K562 (cell line): ENCODE data around the gene NUTF2. TPM values are rescaled to one million over a fixed set of nuclear protein-coding genes. Genes with fewer than 3 reads are reported as not detected.

Source experiments
- BRCA1 ChIP-seq, 2 experiments: fragments of 450-650 bp in 1 of 2; sonication (generic) in 1 of 2; formaldehyde crosslinking in 1 of 2; IDR thresholded peaks; 2 replicates each; pipeline versions ENCODE4 v1.5.0 to v1.6.1; 2017 to 2020; ENCODE audit warnings: mild to moderate bottlenecking in 1 of 2, missing genetic modification reagents in 1 of 2
- CEBPG ChIP-seq, 3 experiments: fragments of 200-800 bp in 1 of 3; sonication (Bioruptor generic) in 1 of 3; sonication (generic) in 1 of 3; formaldehyde crosslinking in 1 of 3; IDR thresholded peaks in 2 of 3; conservative IDR thresholded peaks in 1 of 3; 2 replicates each; pipeline versions ENCODE4 v1.6.1 to v1.8.0; 2016 to 2022; ENCODE audit warnings: missing compliant biosample characterization in 2 of 3, missing genetic modification characterization in 2 of 3, mild to moderate bottlenecking in 1 of 3, missing genetic modification reagents in 1 of 3
- CREM ChIP-seq: IDR thresholded peaks from 2 replicates; pipeline ENCODE4 v1.6.1; 2014; ENCODE audit warnings: antibody characterized with exemption, low read depth
- ILF3 ChIP-seq: fragments of 450-650 bp; IDR thresholded peaks from 2 replicates; pipeline ENCODE4 v1.6.1; 2018; ENCODE audit warnings: antibody characterized with exemption, mild to moderate bottlenecking, moderate library complexity, borderline replicate concordance
- KAT8 ChIP-seq: fragments of 450-650 bp; IDR thresholded peaks from 2 replicates; pipeline ENCODE4 v1.6.1; 2016; ENCODE audit warnings: low read depth, mild to moderate bottlenecking
- PRMT5 ChIP-seq: sonication (generic); formaldehyde crosslinking; IDR thresholded peaks from 2 replicates; pipeline ENCODE4 v1.5.0; 2020; ENCODE audit warnings: missing genetic modification reagents
- ZNF133 ChIP-seq: fragments of 250-450 bp; sonication (Bioruptor Pico); IDR thresholded peaks from 2 replicates; pipeline ENCODE4 v1.4.0; 2020; ENCODE audit warnings: mild to moderate bottlenecking
- polyA plus RNA-seq, 8 experiments: library from polyadenylated mRNA; depleted of rRNA in 4 of 8; stranded (reverse) in 5 of 8; unstranded in 3 of 8; fragments of >200 nt; fragmentation: Nextera tagmentation in 2 of 8; fragmentation: Illumina TruSeq in 1 of 8; extraction: Ambion mirVana in 2 of 8; extraction: Trizol in 1 of 8; gene quantifications; 2 replicates each; pipeline versions ENCODE4 v1.2.1 to v1.2.3, GENCODE V29; 2011 to 2014; ENCODE audit warnings: inconsistent platforms in 1 of 8, missing spikeins in 1 of 8
- total RNA-seq, 7 experiments: library from RNA; depleted of rRNA in 6 of 7; stranded (reverse); fragments of >200 nt in 6 of 7; fragmentation: Illumina TruSeq in 2 of 7; extraction: Trizol in 2 of 7; gene quantifications; 2 replicates each; pipeline versions ENCODE4 v1.2.1 to v1.2.3, GENCODE V29; 2011 to 2021; ENCODE audit warnings: low replicate concordance in 1 of 7
- TF ChIP-seq, protein P1 (sequence below), 2 experiments: fragments of 200-800 bp in 1 of 2; sonication (Bioruptor generic) in 1 of 2; sonication (generic) in 1 of 2; formaldehyde crosslinking in 1 of 2; IDR thresholded peaks in 1 of 2; conservative IDR thresholded peaks in 1 of 2; 2 replicates each; pipeline versions ENCODE4 v1.5.0 to v1.6.1; 2016 to 2020; ENCODE audit warnings: missing compliant biosample characterization in 1 of 2, missing genetic modification characterization in 1 of 2, missing genetic modification reagents in 1 of 2
- TF ChIP-seq, protein P2 (sequence below): fragments of 450-650 bp; IDR thresholded peaks from 2 replicates; pipeline ENCODE4 v1.6.1; 2016; ENCODE audit warnings: mild to moderate bottlenecking
- TF ChIP-seq, protein P3 (sequence below), 2 experiments: fragments of 450-650 bp; IDR thresholded peaks; 2 replicates each; pipeline ENCODE4 v1.6.1; 2018; ENCODE audit warnings: mild to moderate bottlenecking in 2 of 2, low read depth in 1 of 2; ENCODE audit not compliant: partially characterized antibody in 2 of 2
- TF ChIP-seq, protein P4 (sequence below): sonication (generic); formaldehyde crosslinking; IDR thresholded peaks from 2 replicates; pipeline ENCODE4 v1.8.1; 2023; ENCODE audit warnings: mild to moderate bottlenecking, missing genetic modification reagents
- TF ChIP-seq, protein P5 (sequence below): sonication (generic); formaldehyde crosslinking; IDR thresholded peaks from 2 replicates; pipeline ENCODE4 v1.8.0; 2022; ENCODE audit warnings: missing genetic modification reagents, mild to moderate bottlenecking, borderline replicate concordance

The NUTF2 gene
- total and polyA plus RNA-seq, 9 of the 15 experiments (the other 6 are each of a cell fraction or from before 2014, with no cell fraction given): 106 to 248 (median 147) TPM

DNA sequence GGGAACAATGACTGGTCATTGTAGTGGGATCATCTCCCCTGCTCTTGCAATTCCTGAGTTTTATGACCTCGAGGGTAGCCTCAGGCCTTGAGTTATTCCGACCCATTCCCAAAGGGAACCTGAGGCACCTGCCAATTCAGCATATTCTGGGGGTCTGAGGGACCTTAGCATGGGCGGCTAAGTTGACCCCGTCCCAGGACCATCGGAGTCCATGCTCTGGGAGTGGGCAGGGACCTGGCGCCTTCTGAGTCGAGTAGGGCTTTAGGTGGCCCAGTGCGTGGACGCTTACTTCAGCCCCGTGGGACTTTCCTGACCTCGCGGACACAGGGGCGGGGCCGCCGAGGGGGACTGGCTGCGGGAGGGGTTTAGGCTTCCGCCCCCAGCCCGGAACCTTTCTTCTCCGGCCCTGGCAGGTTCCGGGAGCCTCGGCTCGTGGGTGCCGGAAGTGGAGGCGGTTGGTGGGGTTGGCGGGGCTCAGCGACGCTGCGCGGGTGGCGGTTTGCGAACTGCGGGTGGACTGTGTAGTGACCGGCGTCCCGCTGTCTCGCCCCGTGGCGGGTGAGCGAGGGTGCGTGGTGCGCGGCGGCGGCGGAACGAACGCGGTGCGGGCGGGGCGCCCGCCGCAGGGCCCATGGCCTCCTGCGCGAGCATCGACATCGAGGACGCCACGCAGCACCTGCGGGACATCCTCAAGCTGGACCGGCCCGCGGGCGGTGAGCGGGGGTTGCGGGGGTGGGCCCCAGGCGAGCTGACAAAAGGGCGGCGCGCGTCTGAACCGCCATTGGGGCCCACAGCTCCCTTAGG lies 26.1 kb downstream of the NUTF2 start, which contains the start of gene EDC4 (continued):
- TF ChIP-seq, protein P1, sequence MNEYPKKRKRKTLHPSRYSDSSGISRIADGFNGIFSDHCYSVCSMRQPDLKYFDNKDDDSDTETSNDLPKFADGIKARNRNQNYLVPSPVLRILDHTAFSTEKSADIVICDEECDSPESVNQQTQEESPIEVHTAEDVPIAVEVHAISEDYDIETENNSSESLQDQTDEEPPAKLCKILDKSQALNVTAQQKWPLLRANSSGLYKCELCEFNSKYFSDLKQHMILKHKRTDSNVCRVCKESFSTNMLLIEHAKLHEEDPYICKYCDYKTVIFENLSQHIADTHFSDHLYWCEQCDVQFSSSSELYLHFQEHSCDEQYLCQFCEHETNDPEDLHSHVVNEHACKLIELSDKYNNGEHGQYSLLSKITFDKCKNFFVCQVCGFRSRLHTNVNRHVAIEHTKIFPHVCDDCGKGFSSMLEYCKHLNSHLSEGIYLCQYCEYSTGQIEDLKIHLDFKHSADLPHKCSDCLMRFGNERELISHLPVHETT (CRISPR knock-in tag; conservative IDR thresholded peaks at IDR 0.05 in 1 of 2, IDR thresholded peaks at IDR 0.05 in 1 of 2): peak; percentile 46 to 72; a peak in 1 of 4 replicates
- TF ChIP-seq CEBPG (CRISPR knock-in tag; IDR thresholded peaks at IDR 0.05): peak; percentile 41; the same call in 1 of the 2 replicates
- no peak for TF ChIP-seq CEBPG (tag; conservative IDR thresholded peaks at IDR 0.05 in 1 of 2, IDR thresholded peaks at IDR 0.05 in 1 of 2)
- no peak for TF ChIP-seq ZNF133 (CRISPR knock-in tag)
- TF ChIP-seq, protein P2, sequence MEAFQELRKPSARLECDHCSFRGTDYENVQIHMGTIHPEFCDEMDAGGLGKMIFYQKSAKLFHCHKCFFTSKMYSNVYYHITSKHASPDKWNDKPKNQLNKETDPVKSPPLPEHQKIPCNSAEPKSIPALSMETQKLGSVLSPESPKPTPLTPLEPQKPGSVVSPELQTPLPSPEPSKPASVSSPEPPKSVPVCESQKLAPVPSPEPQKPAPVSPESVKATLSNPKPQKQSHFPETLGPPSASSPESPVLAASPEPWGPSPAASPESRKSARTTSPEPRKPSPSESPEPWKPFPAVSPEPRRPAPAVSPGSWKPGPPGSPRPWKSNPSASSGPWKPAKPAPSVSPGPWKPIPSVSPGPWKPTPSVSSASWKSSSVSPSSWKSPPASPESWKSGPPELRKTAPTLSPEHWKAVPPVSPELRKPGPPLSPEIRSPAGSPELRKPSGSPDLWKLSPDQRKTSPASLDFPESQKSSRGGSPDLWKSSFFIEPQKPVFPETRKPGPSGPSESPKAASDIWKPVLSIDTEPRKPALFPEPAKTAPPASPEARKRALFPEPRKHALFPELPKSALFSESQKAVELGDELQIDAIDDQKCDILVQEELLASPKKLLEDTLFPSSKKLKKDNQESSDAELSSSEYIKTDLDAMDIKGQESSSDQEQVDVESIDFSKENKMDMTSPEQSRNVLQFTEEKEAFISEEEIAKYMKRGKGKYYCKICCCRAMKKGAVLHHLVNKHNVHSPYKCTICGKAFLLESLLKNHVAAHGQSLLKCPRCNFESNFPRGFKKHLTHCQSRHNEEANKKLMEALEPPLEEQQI: no peak
- TF ChIP-seq BRCA1 (IDR thresholded peaks at IDR 0.05): no peak
- TF ChIP-seq BRCA1 (CRISPR knock-in tag; IDR thresholded peaks at IDR 0.05): 0 out of 2 replicates have a peak, but pooled peaks have one; percentile 96
- no peak for TF ChIP-seq PRMT5 (CRISPR knock-in tag)
- TF ChIP-seq, protein P3, sequence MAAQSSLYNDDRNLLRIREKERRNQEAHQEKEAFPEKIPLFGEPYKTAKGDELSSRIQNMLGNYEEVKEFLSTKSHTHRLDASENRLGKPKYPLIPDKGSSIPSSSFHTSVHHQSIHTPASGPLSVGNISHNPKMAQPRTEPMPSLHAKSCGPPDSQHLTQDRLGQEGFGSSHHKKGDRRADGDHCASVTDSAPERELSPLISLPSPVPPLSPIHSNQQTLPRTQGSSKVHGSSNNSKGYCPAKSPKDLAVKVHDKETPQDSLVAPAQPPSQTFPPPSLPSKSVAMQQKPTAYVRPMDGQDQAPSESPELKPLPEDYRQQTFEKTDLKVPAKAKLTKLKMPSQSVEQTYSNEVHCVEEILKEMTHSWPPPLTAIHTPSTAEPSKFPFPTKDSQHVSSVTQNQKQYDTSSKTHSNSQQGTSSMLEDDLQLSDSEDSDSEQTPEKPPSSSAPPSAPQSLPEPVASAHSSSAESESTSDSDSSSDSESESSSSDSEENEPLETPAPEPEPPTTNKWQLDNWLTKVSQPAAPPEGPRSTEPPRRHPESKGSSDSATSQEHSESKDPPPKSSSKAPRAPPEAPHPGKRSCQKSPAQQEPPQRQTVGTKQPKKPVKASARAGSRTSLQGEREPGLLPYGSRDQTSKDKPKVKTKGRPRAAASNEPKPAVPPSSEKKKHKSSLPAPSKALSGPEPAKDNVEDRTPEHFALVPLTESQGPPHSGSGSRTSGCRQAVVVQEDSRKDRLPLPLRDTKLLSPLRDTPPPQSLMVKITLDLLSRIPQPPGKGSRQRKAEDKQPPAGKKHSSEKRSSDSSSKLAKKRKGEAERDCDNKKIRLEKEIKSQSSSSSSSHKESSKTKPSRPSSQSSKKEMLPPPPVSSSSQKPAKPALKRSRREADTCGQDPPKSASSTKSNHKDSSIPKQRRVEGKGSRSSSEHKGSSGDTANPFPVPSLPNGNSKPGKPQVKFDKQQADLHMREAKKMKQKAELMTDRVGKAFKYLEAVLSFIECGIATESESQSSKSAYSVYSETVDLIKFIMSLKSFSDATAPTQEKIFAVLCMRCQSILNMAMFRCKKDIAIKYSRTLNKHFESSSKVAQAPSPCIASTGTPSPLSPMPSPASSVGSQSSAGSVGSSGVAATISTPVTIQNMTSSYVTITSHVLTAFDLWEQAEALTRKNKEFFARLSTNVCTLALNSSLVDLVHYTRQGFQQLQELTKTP (IDR thresholded peaks at IDR 0.05; ENCODE audit: low read depth in 1 of 2, partially characterized antibody in 2 of 2): no peak
- peak; percentile 52; the same call in 1 of the 2 replicates for TF ChIP-seq ILF3
- TF ChIP-seq, protein P4, sequence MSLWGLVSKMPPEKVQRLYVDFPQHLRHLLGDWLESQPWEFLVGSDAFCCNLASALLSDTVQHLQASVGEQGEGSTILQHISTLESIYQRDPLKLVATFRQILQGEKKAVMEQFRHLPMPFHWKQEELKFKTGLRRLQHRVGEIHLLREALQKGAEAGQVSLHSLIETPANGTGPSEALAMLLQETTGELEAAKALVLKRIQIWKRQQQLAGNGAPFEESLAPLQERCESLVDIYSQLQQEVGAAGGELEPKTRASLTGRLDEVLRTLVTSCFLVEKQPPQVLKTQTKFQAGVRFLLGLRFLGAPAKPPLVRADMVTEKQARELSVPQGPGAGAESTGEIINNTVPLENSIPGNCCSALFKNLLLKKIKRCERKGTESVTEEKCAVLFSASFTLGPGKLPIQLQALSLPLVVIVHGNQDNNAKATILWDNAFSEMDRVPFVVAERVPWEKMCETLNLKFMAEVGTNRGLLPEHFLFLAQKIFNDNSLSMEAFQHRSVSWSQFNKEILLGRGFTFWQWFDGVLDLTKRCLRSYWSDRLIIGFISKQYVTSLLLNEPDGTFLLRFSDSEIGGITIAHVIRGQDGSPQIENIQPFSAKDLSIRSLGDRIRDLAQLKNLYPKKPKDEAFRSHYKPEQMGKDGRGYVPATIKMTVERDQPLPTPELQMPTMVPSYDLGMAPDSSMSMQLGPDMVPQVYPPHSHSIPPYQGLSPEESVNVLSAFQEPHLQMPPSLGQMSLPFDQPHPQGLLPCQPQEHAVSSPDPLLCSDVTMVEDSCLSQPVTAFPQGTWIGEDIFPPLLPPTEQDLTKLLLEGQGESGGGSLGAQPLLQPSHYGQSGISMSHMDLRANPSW (CRISPR knock-in tag): no peak
- peak; percentile 75 for TF ChIP-seq CREM
- TF ChIP-seq, protein P5, sequence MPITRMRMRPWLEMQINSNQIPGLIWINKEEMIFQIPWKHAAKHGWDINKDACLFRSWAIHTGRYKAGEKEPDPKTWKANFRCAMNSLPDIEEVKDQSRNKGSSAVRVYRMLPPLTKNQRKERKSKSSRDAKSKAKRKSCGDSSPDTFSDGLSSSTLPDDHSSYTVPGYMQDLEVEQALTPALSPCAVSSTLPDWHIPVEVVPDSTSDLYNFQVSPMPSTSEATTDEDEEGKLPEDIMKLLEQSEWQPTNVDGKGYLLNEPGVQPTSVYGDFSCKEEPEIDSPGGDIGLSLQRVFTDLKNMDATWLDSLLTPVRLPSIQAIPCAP (CRISPR knock-in tag): no peak
- no peak for TF ChIP-seq KAT8
